Fibroblast of pulmonary artery (primary cell): ENCODE measurements around the gene TMEM132E.
"Not testable (repeated sequence)": the region's sequence is repeated elsewhere in the genome, so short reads cannot be mapped to it uniquely, and the experiment has no call there.

Experiments
- DNase-seq: peaks from one replicate; pipeline ENCODE4 v3.0.0-alpha.2; 2010; ENCODE audit warnings: low read depth
- H3K4me3 ChIP-seq: replicated peaks from 2 replicates; pipeline ENCODE4 v1.5.1; 2011; ENCODE audit warnings: low read depth, mild to moderate bottlenecking, control low read depth, low read length, moderate library complexity
- TF ChIP-seq, protein P1 (sequence below): IDR thresholded peaks from 2 replicates; pipeline ENCODE4 v1.5.1; 2011; ENCODE audit warnings: mild to moderate bottlenecking, control low read depth, low read length, inconsistent platforms; ENCODE audit errors: missing control alignments

The TMEM132E gene, protein sequence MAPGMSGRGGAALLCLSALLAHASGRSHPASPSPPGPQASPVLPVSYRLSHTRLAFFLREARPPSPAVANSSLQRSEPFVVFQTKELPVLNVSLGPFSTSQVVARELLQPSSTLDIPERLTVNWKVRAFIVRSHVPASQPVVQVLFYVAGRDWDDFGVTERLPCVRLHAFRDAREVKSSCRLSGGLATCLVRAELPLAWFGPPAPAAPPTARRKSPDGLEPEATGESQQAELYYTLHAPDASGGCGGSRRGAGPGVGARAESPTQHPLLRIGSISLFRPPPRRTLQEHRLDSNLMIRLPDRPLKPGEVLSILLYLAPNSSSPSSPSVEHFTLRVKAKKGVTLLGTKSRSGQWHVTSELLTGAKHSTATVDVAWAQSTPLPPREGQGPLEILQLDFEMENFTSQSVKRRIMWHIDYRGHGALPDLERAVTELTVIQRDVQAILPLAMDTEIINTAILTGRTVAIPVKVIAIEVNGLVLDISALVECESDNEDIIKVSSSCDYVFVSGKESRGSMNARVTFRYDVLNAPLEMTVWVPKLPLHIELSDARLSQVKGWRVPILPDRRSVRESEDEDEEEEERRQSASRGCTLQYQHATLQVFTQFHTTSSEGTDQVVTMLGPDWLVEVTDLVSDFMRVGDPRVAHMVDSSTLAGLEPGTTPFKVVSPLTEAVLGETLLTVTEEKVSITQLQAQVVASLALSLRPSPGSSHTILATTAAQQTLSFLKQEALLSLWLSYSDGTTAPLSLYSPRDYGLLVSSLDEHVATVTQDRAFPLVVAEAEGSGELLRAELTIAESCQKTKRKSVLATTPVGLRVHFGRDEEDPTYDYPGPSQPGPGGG (N-terminal part only)

DNA sequence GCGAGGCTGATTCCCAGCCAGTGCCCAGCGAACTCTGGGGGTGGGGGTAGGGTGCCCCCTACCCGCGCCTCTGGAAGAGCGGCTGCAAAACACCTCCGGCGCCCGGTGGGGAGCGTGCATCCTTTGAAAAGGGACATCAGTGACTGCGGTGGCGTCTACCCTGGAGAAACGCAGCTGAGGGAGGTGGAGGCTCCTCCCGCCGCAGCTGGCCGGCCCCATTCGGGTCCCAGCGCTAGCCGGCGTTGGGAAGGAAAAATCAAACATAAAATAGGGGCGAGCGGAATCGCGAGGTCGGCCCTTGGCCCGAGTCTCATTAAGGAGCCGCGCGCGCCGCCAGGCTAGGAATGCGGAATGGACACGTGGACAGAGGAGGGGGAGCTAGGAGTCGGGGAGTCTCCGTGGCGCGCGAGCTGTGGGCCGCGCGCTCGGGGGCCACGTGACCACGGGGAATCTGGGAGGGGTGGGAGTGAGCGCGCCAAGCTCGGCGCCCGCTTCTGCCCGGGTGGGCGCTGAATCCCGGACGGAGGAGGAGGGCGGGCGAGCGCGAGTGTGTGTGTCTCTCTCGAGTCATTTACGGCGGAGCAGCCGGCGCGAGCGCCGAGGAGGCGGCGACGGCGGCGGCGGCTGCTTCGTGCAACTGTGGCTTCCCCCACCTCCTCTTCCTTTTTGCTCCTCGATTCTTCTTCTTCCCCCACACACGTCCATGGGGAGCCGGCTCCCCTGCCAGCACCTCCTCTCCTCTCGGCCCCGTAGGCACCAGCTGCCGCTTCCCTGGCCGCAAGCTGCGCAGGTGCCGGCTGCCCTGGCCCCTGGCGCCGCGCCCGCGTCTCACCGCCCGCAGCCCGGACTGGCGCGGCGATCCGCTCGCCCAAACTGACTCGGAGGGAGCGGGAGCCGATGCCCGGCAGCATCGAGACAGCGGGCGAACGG, at the start of gene TMEM132E:
Gene TMEM132E, plus strand, starts transcription at position 566 of the 930 bp plus-strand sequence. CDS start 1,495 bp downstream, outside the sequence.
- peak within 1 kb of the TSS; percentile 36 for H3K4me3 ChIP-seq
- TF ChIP-seq, protein P1, sequence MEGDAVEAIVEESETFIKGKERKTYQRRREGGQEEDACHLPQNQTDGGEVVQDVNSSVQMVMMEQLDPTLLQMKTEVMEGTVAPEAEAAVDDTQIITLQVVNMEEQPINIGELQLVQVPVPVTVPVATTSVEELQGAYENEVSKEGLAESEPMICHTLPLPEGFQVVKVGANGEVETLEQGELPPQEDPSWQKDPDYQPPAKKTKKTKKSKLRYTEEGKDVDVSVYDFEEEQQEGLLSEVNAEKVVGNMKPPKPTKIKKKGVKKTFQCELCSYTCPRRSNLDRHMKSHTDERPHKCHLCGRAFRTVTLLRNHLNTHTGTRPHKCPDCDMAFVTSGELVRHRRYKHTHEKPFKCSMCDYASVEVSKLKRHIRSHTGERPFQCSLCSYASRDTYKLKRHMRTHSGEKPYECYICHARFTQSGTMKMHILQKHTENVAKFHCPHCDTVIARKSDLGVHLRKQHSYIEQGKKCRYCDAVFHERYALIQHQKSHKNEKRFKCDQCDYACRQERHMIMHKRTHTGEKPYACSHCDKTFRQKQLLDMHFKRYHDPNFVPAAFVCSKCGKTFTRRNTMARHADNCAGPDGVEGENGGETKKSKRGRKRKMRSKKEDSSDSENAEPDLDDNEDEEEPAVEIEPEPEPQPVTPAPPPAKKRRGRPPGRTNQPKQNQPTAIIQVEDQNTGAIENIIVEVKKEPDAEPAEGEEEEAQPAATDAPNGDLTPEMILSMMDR = no peak
- DNase-seq = no peak

DNA sequence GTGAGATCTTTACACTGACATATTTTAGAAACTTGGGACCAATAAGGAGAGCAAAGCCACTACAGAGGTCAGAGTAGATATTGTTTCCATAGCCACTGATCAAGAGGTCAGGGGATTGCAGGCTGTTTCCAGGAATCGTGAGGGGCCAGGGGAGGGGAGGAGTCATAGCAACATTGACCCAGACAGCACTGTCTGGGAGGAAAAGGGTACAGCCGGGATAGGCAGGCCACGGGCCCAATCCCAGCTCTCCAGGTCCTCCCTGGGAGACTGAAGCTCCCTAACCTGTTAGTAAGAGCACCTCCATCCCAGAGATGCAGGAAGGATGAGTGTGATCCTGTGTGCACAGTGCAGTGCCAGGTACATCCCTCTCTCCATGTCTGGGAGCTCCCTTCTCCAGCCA, 48.5 kb upstream of the TMEM132E start:
- H3K4me3 ChIP-seq = no peak overlapping the region
- TF ChIP-seq, protein P1 = no peak
- DNase-seq = no peak

DNA sequence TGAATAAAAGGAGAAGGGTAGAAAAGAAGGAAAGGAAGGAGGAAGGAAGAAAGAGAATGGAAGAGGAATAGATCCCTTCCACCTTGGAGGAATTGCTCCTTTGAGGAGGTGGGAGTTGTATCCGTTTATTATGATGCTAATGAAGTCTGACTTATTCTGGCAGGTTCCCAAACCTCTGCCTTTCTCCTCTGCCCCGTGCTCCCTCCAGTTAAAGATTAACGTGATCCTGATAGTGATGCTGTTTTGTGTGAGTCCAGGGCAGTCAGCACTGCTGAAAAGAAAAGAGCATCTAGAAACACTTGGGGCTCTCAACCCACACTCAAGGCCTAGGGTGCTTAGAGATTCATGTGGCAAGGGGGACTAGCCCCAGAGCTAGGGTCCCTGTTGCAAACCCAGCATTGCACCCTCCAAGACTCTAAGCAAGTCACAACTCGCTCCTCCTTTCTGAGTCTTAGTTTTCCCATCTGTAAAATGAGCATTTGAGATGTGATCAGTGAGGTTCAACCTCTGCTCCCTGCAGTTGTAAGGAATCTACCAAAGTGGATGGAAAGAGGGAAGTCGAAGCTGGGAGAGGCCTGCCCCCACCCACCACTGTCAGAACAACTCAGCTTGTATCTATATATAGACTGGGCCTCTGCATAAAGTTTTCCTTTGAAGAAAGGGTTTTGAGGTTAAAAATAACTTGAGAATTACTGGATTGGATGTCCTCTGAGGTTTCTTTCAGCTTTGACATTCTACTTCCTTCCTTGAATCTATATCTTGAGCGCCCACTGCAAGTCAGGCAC, 46.9 kb upstream of the TMEM132E start:
- DNase-seq = no peak
- TF ChIP-seq, protein P1 = no peak
- no peak overlapping the region for H3K4me3 ChIP-seq

DNA sequence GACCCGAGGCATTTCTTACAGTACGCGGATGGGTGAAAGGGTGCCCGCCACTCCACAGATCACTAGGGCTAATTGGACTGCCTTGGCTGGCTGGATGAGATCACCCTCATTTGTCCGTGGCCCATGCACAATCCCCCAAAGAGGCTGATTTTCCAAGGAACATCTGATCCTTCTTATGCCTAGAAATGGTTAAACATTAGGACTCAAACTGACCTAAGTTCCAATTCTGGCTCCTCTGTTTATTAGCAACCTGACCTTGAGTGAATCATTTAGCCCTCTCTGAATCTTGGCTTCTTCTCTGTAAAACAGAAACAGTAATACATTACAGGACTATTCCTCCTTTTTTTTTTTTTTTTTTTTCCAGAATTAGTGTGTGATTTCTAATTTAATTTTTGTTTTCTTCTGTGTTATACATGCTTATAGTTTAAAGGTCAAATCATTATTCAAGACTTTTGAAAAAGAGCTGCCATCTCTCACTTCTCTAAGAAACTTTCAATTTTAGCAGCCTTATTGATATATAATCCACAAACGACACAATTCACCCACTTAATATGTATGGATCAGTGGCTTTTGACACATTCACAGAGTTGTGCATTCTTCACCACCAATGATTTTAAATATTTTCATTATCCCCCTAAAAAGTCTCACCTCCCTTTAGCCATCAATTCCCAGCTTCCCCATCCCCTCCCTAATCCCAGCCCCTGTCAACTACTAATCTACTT, 45.4 kb upstream of the TMEM132E start:
- TF ChIP-seq, protein P1 = no peak
- no peak for DNase-seq
- H3K4me3 ChIP-seq = no peak overlapping the region

DNA sequence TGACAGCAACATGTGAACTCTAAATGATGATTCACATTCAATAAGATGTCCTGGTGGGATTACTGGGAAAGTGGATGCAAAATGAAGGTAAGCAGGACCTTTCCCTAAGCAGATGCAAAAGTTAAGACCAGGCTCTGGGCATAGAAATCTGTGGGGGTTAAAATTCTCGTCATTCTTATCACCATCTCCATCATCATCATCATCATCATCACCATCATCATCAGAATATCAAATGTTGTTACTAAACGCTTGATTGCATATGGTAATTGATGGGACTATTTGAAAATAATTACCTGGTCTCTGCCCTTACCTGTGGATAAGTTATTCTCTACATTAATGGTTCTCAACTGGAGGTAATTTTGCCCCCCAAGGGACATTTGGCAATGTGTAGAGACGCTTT, 41.9 kb upstream of the TMEM132E start:
- no peak overlapping the region for H3K4me3 ChIP-seq
- DNase-seq = no peak
- TF ChIP-seq, protein P1 = no peak

DNA sequence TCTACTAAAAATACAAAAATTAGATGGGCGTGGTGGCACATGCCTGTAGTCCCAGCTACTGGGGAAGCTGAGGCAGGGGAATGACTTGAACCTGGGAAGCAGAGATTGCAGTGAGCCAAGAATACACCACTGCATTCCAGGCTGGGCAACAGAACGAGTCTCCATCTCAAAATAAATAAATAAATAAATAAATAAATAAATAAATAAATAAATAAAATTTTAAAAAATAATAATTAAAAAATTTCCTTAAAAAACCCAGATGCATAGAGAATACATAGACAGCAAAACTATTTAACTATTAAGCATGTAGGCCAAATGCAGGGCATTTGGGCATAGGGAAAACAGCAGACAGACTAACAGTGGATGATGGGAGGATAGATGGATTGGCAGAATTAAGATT, 40.8 kb upstream of the TMEM132E start:
- not testable (repeated sequence) for DNase-seq, H3K4me3 ChIP-seq
